HG03139 (cell line): ENCODE data around the gene USP35.

ENCODE experiments used
- ATAC-seq: cut with Tn5 transposase; IDR thresholded peaks from one replicate; pipeline ENCODE4 v1.9.1; 2021; ENCODE audit not compliant: unreplicated experiment

The USP35 gene, protein sequence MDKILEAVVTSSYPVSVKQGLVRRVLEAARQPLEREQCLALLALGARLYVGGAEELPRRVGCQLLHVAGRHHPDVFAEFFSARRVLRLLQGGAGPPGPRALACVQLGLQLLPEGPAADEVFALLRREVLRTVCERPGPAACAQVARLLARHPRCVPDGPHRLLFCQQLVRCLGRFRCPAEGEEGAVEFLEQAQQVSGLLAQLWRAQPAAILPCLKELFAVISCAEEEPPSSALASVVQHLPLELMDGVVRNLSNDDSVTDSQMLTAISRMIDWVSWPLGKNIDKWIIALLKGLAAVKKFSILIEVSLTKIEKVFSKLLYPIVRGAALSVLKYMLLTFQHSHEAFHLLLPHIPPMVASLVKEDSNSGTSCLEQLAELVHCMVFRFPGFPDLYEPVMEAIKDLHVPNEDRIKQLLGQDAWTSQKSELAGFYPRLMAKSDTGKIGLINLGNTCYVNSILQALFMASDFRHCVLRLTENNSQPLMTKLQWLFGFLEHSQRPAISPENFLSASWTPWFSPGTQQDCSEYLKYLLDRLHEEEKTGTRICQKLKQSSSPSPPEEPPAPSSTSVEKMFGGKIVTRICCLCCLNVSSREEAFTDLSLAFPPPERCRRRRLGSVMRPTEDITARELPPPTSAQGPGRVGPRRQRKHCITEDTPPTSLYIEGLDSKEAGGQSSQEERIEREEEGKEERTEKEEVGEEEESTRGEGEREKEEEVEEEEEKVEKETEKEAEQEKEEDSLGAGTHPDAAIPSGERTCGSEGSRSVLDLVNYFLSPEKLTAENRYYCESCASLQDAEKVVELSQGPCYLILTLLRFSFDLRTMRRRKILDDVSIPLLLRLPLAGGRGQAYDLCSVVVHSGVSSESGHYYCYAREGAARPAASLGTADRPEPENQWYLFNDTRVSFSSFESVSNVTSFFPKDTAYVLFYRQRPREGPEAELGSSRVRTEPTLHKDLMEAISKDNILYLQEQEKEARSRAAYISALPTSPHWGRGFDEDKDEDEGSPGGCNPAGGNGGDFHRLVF

DNA sequence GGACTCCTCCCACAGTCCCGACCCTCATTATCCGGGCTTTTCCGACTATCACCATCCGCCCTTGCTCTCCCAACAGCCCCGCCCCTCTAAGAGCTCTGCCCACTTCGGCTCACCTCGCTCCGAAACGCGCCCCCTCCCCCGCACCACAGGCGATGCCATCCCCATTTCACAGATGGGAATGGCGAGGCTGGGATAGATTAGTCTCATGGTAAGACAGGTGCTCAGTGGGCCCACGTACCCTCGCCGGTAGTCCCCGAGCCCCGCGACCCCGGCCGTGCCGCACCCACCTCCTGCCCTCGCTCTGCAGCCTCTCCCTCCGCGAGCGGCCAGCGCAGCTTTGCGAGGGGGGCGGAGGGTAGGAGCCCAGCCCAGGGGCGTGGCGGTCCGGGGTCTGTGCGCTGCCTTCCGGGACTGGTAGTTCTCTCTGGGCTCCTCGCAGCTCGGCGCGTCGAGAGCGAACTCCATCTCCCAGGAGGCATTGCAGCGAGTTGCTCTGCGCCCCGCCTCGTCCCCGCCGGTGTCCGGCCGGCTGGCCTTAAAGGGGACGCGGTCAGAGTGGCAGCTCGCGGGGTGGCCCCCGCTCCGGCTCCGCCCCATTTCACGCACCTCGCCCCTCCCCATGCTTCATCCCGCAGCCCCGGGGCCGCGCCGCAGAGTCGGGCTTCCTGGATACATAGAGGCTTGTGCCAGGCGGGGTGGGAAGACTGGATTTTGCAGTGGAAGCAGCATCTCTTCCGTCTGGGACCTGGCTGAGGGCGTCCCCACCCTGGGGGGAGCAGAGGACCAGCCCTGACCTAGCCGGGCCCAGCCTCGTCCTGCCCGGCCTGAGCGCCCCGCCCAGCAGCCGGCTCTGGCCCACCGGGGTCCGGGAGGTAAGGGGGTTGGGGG lies at the start of gene USP35, which contains the start of gene KCTD21:
Gene USP35, plus strand, starts transcription at position 634 of the 888 bp plus-strand sequence. CDS start 7,327 bp downstream, outside the sequence.
Gene KCTD21, minus strand, starts transcription at position 341 of the 888 bp plus-strand sequence. CDS start 14,072 bp downstream, outside the sequence.
- peak; percentile 96 for ATAC-seq

DNA sequence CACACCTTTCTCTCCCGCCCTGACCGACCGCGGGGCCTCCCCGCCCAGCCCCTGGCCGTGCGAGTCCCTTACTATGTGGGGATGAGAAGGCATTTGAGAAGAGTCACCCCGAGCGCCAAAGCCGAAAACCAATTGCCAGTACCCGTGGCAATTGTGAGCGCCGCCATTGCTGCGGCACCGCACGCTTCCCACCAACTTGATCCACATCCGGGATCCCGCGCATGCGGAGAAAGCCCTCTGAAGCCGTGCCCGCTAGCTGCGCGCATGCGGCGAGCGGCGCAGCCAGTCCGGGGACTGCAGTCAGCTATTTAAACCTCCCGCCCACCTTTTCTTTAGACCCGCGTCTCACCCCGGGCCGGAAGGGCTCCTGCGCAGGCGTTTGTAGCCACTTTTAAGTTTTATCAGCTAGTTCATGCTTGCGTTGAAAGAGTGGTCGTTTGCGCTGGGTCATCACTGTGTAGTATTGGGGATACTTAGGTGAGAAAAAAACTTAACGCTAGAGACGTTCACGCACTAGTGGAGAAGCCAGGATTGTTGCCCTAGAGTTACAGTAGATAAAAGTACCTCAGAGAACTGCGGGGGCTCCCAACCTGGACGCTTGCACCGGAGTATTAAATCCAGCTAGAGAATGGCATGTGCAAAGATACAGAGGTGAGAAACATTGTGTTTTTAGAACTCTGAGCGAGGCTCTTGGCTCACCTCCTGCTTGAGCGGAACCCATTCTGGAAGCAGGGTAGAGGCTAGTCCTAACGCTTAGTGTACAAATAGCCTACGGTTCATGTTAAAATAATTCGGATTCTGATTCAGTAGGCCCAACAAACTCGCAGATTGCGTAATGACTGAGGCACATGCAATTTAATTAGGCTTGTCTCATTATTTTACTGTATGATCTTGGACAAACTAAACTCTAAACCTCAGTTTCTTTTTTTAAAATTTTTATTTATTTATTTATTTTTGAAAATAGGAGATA lies 49.0 kb upstream of the USP35 start, which contains the start of gene ALG8:
Gene ALG8, minus strand, starts transcription at position 205 of the 970 bp plus-strand sequence. Its CDS starts 38 bp downstream, at position 167.
- peak; percentile 96 for ATAC-seq

DNA sequence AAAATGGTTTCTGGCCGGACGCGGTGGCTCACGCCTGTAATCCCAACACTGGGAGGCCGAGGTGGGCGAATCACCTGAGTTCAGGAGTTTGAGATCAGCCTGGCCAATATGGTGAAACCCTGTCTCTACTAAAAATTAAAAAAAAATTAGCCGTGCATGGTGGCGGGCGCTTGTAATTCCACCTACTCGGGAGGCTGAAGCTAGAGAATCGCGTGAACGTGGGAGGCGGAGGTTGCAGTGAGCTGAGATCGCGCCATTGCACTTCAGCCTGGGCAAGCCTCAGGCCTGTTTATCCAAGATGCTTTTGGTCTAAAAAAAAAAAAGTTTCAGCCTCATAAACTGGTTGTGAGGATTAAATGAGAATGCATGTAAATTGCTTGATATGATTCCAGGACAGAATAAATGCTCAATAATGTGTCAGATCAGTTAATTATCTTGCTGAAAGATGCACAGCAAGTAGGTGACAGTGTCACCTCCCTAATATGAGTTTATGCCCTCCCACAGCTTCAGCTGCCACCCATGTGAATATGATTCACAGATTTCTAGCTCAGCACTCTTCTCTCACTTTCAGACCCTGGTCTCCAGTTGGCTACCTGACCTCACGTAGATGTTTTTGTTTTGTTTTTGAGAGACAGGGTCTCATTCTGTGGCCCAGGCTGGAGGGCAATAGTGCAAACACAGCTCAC lies 48.2 kb upstream of the USP35 start:
- ATAC-seq = no peak

DNA sequence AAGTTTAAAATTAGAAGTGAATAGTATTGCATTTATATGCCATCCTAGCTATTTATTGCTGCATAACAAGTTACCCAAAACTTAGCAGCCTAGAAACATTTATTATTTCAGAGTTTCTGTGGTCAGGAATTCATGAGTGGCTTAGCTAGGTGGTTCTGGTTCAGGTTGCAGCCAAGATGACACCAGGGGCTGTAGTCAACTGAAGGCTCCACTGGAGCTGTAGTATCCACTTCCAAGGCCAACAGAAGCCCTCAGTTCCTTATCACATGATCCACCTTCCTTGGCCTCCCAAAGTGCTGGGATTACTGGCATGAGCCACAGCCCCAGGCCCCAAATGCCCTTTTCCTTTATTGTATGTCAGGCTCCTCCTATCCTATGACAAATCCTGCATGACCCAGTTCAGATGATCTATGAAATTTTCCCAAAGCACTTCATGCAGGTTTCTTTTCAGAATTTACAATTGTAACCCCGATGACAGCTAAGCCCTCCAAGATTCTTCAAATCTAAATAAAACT lies 43.2 kb upstream of the USP35 start:
- no peak for ATAC-seq

DNA sequence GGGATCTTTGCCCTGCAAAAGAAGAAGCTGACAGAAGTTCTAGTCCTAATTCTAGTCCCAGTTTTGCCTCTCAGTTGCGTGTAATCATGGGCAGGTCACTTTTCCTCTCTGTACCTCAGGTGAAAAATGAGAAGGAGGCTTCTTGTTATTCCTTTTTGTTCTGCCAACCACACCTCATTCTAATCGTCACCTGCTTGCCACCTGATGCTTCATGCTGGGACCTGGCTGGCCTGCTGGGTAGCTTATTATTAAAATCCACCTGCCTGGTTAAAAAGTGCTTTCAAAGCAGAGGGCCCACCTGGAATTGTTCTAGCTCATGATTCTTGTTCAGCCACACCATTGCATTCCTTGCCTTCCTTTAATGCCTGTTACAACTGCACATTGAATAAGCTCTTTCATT lies 40.9 kb upstream of the USP35 start:
- no peak for ATAC-seq

DNA sequence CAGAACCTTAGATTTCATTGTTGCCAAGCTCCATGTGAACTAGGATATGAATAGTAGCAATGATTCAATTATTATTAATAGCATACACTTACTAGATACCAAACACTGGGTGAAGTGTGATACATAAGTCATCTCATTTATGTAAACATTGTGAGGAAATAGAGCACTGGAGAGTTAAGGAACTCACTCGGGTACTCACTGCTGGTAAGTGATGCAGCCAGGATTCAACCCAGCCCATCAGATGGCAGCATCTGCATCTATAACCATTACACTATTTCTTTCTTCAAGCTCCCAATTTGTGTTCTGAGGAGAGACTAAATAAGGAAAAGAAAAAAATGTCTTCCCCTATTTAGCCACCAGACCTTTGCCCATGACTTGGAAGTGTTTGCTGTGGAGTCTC lies 39.1 kb upstream of the USP35 start:
- ATAC-seq = no peak

DNA sequence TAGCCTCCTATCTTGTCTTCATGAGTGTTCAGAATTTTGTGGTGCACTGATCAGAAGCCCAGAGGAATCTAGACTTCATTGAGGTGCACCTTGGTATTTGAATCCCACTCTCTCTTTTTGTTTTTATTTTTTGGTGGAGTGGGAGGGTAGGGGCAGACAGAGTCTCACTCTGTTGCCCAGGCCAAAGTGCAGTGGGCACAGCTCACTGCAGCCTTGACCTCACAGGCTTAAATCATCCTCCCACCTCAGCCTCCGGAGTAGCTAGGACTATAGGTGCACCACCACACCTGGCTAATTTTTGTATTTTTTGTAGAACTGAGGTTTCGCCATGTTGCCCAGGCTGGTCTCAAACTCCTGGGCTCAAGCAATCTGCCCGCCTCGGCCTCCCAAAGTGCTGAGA lies 38.4 kb upstream of the USP35 start:
- ATAC-seq = no peak

DNA sequence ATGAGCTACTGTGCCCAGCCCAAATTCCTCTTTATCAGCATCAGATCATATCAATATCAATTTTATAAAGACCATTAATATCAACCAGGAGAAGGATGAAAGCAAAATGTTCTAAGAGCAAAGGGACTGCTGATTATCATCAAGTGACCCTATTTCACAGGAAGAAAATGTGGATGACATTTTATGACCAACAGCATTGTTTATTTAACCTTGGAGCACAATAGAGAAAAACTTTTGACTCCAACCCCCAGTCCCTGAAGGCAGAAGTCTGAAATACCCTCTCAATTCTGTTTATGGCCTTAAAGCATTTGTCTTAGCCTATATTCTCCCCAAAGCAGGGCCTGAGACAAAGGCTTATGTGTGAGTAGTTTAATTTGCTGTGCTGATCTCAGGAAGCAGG lies 38.0 kb upstream of the USP35 start:
- no peak for ATAC-seq

DNA sequence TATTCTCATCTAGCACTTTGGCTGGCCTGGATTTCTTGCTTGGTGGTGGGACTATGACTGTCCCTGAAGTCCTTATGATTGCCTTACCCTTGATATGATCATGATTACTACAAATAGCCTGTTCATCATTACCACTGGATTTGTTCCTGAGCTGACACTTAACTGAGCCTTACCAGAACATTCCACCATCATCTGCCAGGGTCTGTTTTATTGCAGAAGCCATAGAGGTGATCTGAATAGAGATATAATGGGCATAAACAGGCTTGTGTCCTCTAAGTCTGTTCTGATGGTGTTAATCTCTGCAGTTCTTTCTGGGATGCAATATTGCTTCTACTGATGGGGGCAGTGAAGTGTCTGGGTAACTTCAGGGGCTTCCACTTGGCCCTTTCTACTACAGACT lies 36.9 kb upstream of the USP35 start:
- ATAC-seq = no peak

DNA sequence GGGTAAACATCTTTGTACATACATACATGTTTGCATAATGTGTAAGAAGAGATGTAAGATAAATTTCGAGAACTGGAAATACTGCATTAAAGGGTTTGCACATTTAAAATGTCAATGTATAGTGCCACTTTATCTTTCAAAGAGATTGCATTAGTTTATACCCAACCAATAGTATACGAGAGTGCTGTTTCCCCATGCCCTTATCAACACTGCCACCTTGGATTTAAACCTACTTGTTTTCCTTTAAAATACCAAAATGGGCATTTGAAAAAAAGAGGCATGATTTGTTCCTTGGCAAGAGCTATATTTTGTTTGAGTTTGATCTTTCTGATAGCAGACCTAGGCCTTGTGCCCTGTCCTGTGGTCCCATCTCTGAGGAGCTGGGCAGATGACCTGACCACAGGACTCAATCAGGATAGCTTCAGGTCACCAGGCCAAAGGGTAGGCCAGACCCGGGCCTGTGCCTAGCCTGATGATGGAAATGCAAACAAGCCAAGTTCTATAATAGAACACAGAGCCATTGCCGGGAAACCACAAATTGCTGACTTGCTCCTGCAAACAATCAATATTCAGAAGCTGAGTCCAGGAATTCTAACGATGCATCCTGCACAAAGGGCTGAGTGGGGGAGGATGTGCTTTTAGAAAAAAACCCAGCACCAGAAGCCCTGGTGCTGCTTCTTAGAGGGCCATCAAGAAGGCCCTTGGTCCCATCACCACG lies 32.4 kb upstream of the USP35 start:
- no peak for ATAC-seq

DNA sequence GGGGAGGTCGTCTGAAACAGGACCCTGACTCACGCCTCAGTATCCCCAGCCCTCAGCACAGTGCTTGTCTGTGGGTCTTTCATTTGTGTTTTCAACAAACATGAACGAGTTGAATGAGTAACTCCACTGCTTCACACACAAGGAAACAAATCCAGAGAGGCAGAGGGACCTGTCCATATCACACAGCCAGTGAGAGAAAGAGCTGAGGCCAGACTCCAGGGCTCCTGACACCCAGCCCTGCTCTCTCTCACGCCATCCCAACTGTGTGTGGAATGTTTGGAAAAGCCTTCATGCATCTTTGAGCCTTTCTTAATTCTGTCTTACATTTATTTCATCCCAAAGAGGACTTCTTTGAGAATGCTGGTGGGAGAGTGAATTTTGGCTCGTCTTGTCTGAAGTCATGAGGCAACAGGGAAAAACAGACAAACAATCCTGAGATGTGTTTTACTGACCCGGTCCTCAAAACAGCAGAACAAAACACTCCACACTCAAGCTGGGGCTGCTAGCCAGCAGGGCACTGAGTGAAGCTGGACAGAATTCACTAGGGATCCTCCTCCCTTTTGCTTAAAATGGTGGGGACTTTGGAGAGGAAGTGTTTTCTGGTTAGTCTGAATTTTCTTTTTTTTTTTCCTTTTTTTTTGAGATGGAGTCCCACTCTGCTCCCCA lies 29.6 kb upstream of the USP35 start:
- no peak for ATAC-seq

DNA sequence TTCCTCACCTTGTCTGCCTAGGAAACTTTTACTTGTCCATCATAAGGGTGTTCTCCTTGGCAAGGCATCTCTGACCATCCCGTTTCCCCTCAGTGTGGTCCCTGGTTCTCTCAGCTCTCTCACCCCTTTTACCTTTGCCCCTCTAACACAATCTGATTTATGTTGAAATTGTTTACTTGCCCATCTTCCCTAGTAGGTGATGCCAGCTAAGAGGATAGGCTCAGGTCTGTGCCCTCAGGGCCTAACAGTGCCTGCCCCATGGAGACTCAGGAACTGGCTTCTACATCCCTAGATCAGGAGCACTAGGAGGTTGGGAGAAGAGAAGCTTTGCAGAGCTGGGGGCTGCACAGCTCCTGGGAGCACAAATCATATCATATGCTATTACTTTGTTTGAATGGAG lies 28.2 kb upstream of the USP35 start:
- no peak for ATAC-seq

DNA sequence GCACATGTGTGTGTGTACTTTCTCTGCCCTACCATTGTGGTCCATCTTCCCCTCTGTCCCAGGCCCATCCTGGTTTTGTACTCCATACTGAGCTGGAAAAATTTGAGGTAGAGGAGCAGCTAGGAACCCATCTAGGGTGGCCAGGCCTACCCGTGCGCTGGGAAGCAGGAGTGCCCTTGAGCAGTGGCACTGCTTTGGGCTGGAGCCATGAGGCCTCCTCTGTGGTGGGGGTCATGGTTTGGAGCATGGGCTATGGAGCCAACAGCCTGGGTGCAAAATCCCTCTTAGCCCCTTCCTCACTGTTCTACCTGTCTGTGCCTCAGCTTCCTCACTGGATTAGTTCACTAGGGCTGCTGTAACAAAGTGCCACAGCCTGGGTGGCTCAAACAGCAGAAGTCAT lies 27.4 kb upstream of the USP35 start:
- ATAC-seq = no peak

DNA sequence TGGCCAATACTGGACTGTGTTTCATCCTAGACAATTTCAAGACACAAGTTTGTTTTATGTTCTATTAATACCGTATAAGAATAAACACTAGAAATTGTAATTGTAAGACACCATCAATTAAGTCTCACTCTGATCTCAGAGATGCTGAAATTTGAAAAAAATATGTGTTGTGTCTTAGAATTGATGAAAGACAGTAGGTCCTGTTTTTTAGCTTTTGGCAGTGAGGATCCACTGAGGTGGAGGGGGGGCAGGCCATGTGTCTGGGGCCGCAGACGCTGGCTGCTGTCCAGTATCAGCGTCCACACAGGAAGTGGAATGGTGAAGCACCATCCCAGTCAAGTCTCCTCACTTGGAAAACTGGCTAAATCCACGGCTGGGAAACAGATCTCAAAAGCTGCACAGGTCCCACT lies 26.8 kb upstream of the USP35 start:
- ATAC-seq = no peak

DNA sequence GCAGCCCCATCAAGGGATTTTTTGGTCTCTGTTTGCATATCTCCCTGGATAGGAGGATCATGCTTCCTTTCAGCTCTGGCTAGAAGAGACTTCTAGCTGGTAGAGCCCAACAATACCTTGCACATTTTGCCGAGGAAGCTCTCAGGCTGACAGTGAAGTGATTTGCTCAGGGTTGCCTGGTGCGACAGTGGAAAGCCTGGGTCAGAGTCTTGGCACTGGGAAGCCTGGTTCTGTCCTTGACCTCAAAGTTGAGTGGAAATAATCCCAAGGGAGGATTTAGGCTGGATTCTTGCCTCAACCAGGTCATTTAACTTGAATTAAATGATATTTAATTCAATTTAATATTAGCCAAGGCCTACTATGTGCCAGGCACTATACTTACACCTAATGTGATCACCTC lies 24.9 kb upstream of the USP35 start:
- no peak for ATAC-seq

DNA sequence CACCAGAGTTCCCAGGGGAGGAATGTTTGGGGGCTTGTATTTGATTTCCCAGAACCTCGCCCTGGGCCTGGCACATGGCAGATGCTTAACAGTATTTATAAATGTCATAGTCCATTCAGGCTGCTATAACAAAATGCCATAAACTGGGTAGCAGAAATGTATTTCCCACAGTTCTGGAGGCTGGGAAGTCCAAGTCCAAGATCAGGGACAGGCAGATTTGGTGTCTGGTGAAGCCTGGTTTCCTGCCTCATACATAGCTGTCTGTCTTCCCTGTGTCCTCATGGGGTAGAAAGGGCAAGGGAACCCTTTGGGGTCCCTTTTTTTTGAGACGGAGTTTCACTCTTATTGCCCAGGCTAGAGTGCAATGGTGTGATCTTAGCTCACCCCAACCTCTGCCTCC lies 24.2 kb upstream of the USP35 start:
- no peak for ATAC-seq

DNA sequence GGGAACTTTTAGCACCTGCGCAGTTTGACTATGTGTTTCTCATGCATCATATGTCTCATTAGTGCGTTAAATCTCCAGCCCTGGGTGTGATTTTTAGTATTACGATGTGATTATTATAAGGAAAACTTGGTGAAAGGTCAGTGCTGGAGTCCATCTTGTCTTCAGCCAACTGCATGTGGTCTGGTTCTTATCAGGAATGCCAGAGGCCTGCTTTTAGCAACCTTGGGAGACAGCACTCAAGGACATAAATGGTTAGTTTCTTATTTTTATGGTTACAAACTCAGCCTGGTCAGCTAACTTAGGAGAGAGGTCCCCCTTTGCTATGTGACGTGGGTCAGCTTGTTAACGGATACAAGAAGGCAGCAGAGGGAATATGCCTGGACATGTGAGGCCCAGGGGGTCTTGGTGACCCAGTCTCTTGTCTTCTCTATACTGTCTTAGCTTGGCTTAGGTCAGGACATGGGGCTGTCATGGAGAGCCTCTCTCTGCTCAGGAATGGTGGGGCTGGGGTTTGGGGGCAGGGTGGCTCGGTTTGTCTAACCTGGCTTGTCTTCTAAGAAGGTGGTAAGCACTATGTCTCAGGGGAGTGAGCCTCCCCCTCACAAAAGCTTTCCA lies 21.8 kb upstream of the USP35 start:
- ATAC-seq = no peak
